K562 (cell line): ENCODE results near the gene HSPE1. TPM values are rescaled to one million over a fixed set of nuclear protein-coding genes. Genes with fewer than 3 reads are reported as not detected.

Experiments used
- ARHGAP35 ChIP-seq: fragments of 450-650 bp; IDR thresholded peaks from 2 replicates; pipeline ENCODE4 v1.6.1; 2018; ENCODE audit not compliant: partially characterized antibody
- CHD7 ChIP-seq: fragments of 200-600 bp; sonication (generic); IDR thresholded peaks from one replicate; pipeline ENCODE4 v1.6.1; 2012; ENCODE audit warnings: mild to moderate bottlenecking, low read depth, low read length, inconsistent platforms
- HDAC8 ChIP-seq: fragments of 450-650 bp; IDR thresholded peaks from 2 replicates; pipeline ENCODE4 v1.6.1; 2016; ENCODE audit warnings: mild to moderate bottlenecking, missing genetic modification characterization, moderate library complexity, missing compliant biosample characterization
- HIVEP1 ChIP-seq: fragments of 250-450 bp; sonication (Bioruptor Pico); IDR thresholded peaks from 2 replicates; pipeline ENCODE4 v1.4.0; 2020; ENCODE audit warnings: mild to moderate bottlenecking
- JUN ChIP-seq, 2 experiments: sonication (generic) in 1 of 2; formaldehyde crosslinking in 1 of 2; IDR thresholded peaks; 2 replicates each; pipeline versions ENCODE4 v1.6.1 to v1.8.0; 2012 to 2022; ENCODE audit warnings: borderline replicate concordance in 2 of 2, mild to moderate bottlenecking in 2 of 2, improper control_type of control experiment in 1 of 2, low read depth in 1 of 2, low read length in 1 of 2, missing genetic modification reagents in 1 of 2
- NR0B1 ChIP-seq: fragments of 450-650 bp; IDR thresholded peaks from one replicate; pipeline ENCODE4 v1.6.1; 2018; ENCODE audit warnings: mild to moderate bottlenecking, moderate library complexity; ENCODE audit not compliant: partially characterized antibody
- PATZ1 ChIP-seq: fragments of 250-450 bp; sonication (Bioruptor Pico); IDR thresholded peaks from 2 replicates; pipeline ENCODE4 v1.5.0; 2020; ENCODE audit warnings: mild to moderate bottlenecking, borderline replicate concordance
- SMAD4 ChIP-seq: fragments of 250-450 bp; sonication (Bioruptor Pico); conservative IDR thresholded peaks from 2 replicates; pipeline ENCODE4 v1.8.0; 2021; ENCODE audit warnings: inconsistent platforms, mild to moderate bottlenecking, moderate library complexity
- SNIP1 ChIP-seq: fragments of 450-650 bp; IDR thresholded peaks from 2 replicates; pipeline ENCODE4 v1.7.1; 2017; ENCODE audit warnings: low read depth, mild to moderate bottlenecking
- ZBTB8A ChIP-seq: fragments of 450-650 bp; IDR thresholded peaks from 2 replicates; pipeline ENCODE4 v1.6.1; 2018; ENCODE audit warnings: mild to moderate bottlenecking, moderate library complexity; ENCODE audit not compliant: partially characterized antibody
- polyA plus RNA-seq, 8 experiments: library from polyadenylated mRNA; depleted of rRNA in 4 of 8; stranded (reverse) in 5 of 8; unstranded in 3 of 8; fragments of >200 nt; fragmentation: Nextera tagmentation in 2 of 8; fragmentation: Illumina TruSeq in 1 of 8; extraction: Ambion mirVana in 2 of 8; extraction: Trizol in 1 of 8; gene quantifications; 2 replicates each; pipeline versions ENCODE4 v1.2.1 to v1.2.3, GENCODE V29; 2011 to 2014; ENCODE audit warnings: inconsistent platforms in 1 of 8, missing spikeins in 1 of 8
- total RNA-seq, 7 experiments: library from RNA; depleted of rRNA in 6 of 7; stranded (reverse); fragments of >200 nt in 6 of 7; fragmentation: Illumina TruSeq in 2 of 7; extraction: Trizol in 2 of 7; gene quantifications; 2 replicates each; pipeline versions ENCODE4 v1.2.1 to v1.2.3, GENCODE V29; 2011 to 2021; ENCODE audit warnings: low replicate concordance in 1 of 7

Gene HSPE1
- total and polyA plus RNA-seq, 9 of the 15 experiments (the other 6 are each of a cell fraction or from before 2014, with no cell fraction given) = 223 to 1,007 (median 612) TPM

- TF ChIP-seq CHD7 = no peak
- no peak for TF ChIP-seq SMAD4
- TF ChIP-seq HDAC8 (tag) = no peak
- no peak for TF ChIP-seq ARHGAP35
- TF ChIP-seq SNIP1 = no peak
- TF ChIP-seq JUN (IDR thresholded peaks at IDR 0.05; ENCODE audit: borderline replicate concordance, low read depth, low read length) = peak; percentile 28; the same call in 1 of the 2 replicates
- TF ChIP-seq JUN (CRISPR knock-in tag; IDR thresholded peaks at IDR 0.05; ENCODE audit: borderline replicate concordance) = no peak
- no peak for TF ChIP-seq ZBTB8A
- no peak for TF ChIP-seq HIVEP1 (CRISPR knock-in tag)
- TF ChIP-seq PATZ1 (CRISPR knock-in tag) = no peak
- no peak for TF ChIP-seq NR0B1
Observed at GRCh38 chr2:197453123-197453913, 46.9 kb upstream of the HSPE1 start, which contains the start of gene COQ10B (continued).
